ENCODE measurements around the gene STK38.
"Not testable (repeated sequence)": the region's sequence is repeated elsewhere in the genome, so short reads cannot be mapped to it uniquely, and the experiment has no call there.

The STK38 gene

DNA sequence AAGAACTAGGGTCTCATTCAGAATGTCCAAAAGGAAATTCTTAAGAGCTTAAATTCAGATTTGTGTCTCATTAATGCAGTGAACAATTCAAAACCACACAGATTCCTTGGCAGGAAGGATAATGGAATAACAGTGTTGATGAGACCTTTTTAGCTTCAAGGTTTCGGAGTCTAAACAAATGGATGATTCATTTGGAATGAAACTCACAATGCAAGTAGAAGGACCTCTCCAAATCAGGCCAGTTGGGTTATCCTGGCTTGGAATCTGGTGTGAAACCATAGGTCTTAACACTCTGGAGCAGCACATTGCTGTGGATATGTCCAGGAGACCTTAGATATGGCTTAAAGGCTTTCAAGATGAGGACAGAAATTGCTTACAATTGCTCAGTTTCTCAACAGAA, 59.6 kb downstream of the STK38 start:
- in situ Hi-C loops (cut with HindIII; ENCODE audit: low sequenced_read_pairs) = no loop called here
- no peak for TF ChIP-seq CTCF (IDR thresholded peaks at IDR 0.05; ENCODE audit: low read depth, low read length)
- DNase-seq (ENCODE audit: low read depth, low spot score) = no peak
- no peak overlapping the region for H3K4me3 ChIP-seq (ENCODE audit: low read depth, low read length)

GRCh38 chr6:36484736-36485135, 62.5 kb downstream of the STK38 start:
- no peak for DNase-seq (ENCODE audit: low read depth, low spot score)
- H3K4me3 ChIP-seq (ENCODE audit: low read depth, low read length) = no peak overlapping the region
- no peak for TF ChIP-seq CTCF (IDR thresholded peaks at IDR 0.05; ENCODE audit: low read depth, low read length)
- in situ Hi-C loops (cut with HindIII; ENCODE audit: low sequenced_read_pairs) = no loop called here

DNA sequence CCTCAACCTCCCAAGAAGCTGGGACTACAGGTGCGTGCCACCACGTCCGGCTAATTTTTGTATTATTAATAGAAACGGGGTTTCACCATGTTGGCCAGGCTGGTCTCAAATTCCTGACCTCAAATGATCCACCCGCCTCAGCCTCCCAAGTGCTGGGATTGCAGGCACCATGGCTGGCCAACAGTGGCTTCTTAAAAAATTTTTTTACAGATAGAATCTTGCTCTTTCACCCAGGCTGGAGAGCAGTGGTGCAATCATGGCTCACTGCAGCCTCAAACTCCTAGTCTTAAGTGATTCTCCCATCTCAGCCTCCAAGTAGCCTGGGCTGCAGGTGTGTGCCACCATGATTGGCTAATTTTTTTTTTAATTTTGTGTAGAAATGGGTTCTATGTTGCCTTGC, 64.0 kb downstream of the STK38 start:
- DNase-seq (ENCODE audit: low read depth, low spot score); in situ Hi-C loops (cut with HindIII; ENCODE audit: low sequenced_read_pairs); H3K4me3 ChIP-seq (ENCODE audit: low read depth, low read length): not testable (repeated sequence)

- in situ Hi-C loops (cut with HindIII; ENCODE audit: low sequenced_read_pairs) = no loop called here
- no peak for TF ChIP-seq CTCF (IDR thresholded peaks at IDR 0.05; ENCODE audit: low read depth, low read length)
- no peak for DNase-seq (ENCODE audit: low read depth, low spot score)
- H3K4me3 ChIP-seq (ENCODE audit: low read depth, low read length) = no peak overlapping the region
Observed at GRCh38 chr6:36479256-36479655, 68.0 kb downstream of the STK38 start.

GRCh38 chr6:36478051-36478526, 69.2 kb downstream of the STK38 start:
- no peak for DNase-seq (ENCODE audit: low read depth, low spot score)
- H3K4me3 ChIP-seq (ENCODE audit: low read depth, low read length) = no peak overlapping the region
- no peak for TF ChIP-seq CTCF (IDR thresholded peaks at IDR 0.05; ENCODE audit: low read depth, low read length)
- in situ Hi-C loops (cut with HindIII; ENCODE audit: low sequenced_read_pairs) = no loop called here

DNA sequence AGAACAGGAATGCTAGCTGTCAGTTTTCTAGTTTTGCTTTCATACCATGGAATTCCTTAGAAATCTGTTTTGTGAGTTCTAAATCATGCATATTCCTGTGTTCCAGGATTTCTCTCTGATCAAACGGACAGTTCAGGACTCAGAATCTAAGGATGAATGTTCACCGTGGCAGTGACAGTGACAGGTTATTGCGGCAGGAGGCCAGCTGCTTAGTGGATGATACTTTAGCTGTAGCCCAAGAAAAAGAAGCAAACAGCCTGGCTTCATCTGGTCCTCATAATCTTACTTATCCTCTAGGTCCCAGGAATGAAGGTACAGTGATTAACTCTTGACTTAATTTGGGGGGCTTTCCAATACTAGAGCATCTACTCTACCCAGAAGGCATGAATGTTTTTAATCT, 77.3 kb downstream of the STK38 start:
- in situ Hi-C loops (cut with HindIII; ENCODE audit: low sequenced_read_pairs) = no loop called here
- H3K4me3 ChIP-seq (ENCODE audit: low read depth, low read length) = no peak overlapping the region
- no peak for DNase-seq (ENCODE audit: low read depth, low spot score)
- TF ChIP-seq CTCF (IDR thresholded peaks at IDR 0.05; ENCODE audit: low read depth, low read length) = no peak

DNA sequence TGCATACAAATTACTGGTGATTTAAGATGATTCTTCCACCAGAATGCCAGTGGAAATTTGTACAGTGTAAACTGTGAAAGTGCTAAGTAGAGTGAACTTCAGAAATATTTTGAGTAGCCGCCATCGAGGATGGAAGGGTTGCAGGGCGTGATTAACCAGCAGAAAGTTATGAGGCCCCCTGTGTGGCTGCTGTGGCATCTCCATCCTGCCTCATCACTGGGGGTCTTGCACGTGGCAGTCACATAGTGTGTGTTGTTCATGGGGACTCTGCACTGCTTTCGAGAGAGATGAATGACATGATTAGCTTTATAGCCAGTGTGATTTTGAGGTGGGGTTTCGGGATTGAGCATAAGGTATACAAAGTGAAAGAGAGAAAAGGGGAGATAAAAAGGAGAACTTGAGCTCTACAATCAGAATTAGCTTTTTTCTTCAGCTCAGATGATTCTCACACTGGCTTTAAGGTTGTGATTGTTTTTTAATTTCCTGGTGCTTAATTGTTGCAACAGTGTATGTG, 78.1 kb downstream of the STK38 start:
- no peak for DNase-seq (ENCODE audit: low read depth, low spot score)
- in situ Hi-C loops (cut with HindIII; ENCODE audit: low sequenced_read_pairs) = no loop called here
- no peak for TF ChIP-seq CTCF (IDR thresholded peaks at IDR 0.05; ENCODE audit: low read depth, low read length)

More for the DNA sequence above, 78.1 kb downstream of the STK38 start:
- H3K4me3 ChIP-seq (ENCODE audit: low read depth, low read length) = no peak overlapping the region

All from astrocyte of the spinal cord (primary cell).